Measurements from ENCODE around the gene R3HCC1L.
"Not testable (repeated sequence)": the region's sequence is repeated elsewhere in the genome, so short reads cannot be mapped to it uniquely, and the experiment has no call there.

R3HCC1L gene

GRCh38 chr10:98128802-98129201, 5.7 kb upstream of the R3HCC1L start:
- in situ Hi-C loops (cut with MboI; ENCODE audit: low sequenced_read_pairs), result no loop called here

- in situ Hi-C loops (cut with MboI; ENCODE audit: low sequenced_read_pairs), result no loop called here
Observed at GRCh38 chr10:98131619-98132018, 2.8 kb upstream of the R3HCC1L start.

GRCh38 chr10:98133075-98133752, 1.2 kb upstream of the R3HCC1L start:
- in situ Hi-C loops (cut with MboI; ENCODE audit: low sequenced_read_pairs), result not testable (repeated sequence)

GRCh38 chr10:98134117-98134430, 383 bp upstream of the R3HCC1L start:
- in situ Hi-C loops (cut with MboI; ENCODE audit: low sequenced_read_pairs), result no loop called here

- in situ Hi-C loops (cut with MboI; ENCODE audit: low sequenced_read_pairs), result no loop called here
Observed at GRCh38 chr10:98135222-98135899, 904 bp downstream of the R3HCC1L start.

- in situ Hi-C loops (cut with MboI; ENCODE audit: low sequenced_read_pairs), result not testable (repeated sequence)
Observed at GRCh38 chr10:98136775-98137174, 2.3 kb downstream of the R3HCC1L start.

GRCh38 chr10:98138031-98138430, 3.6 kb downstream of the R3HCC1L start:
- in situ Hi-C loops (cut with MboI; ENCODE audit: low sequenced_read_pairs), result no loop called here

GRCh38 chr10:98139431-98139830, 5.0 kb downstream of the R3HCC1L start:
- in situ Hi-C loops (cut with MboI; ENCODE audit: low sequenced_read_pairs), result no loop called here

- in situ Hi-C loops (cut with MboI; ENCODE audit: low sequenced_read_pairs), result no loop called here
Observed at GRCh38 chr10:98141484-98142073, 7.1 kb downstream of the R3HCC1L start.

GRCh38 chr10:98144985-98145384, 10.5 kb downstream of the R3HCC1L start:
- in situ Hi-C loops (cut with MboI; ENCODE audit: low sequenced_read_pairs), result no loop called here

GRCh38 chr10:98149858-98150257, 15.4 kb downstream of the R3HCC1L start:
- in situ Hi-C loops (cut with MboI; ENCODE audit: low sequenced_read_pairs), result no loop called here

GRCh38 chr10:98150544-98150943, 16.1 kb downstream of the R3HCC1L start:
- in situ Hi-C loops (cut with MboI; ENCODE audit: low sequenced_read_pairs), result no loop called here

GRCh38 chr10:98152778-98153177, 18.3 kb downstream of the R3HCC1L start:
- in situ Hi-C loops (cut with MboI; ENCODE audit: low sequenced_read_pairs), result not testable (repeated sequence)

- in situ Hi-C loops (cut with MboI; ENCODE audit: low sequenced_read_pairs), result not testable (repeated sequence)
Observed at GRCh38 chr10:98153213-98153958, 18.9 kb downstream of the R3HCC1L start.

GRCh38 chr10:98154076-98154475, 19.6 kb downstream of the R3HCC1L start:
- in situ Hi-C loops (cut with MboI; ENCODE audit: low sequenced_read_pairs), result no loop called here

- in situ Hi-C loops (cut with MboI; ENCODE audit: low sequenced_read_pairs), result no loop called here
Observed at GRCh38 chr10:98158576-98158975, 24.1 kb downstream of the R3HCC1L start.

GRCh38 chr10:98163941-98164340, 29.5 kb downstream of the R3HCC1L start:
- in situ Hi-C loops (cut with MboI; ENCODE audit: low sequenced_read_pairs), result no loop called here

GRCh38 chr10:98167191-98167590, 32.7 kb downstream of the R3HCC1L start:
- in situ Hi-C loops (cut with MboI; ENCODE audit: low sequenced_read_pairs), result no loop called here

- in situ Hi-C loops (cut with MboI; ENCODE audit: low sequenced_read_pairs), result no loop called here
Observed at GRCh38 chr10:98168147-98168546, 33.7 kb downstream of the R3HCC1L start.

- in situ Hi-C loops (cut with MboI; ENCODE audit: low sequenced_read_pairs), result no loop called here
Observed at GRCh38 chr10:98168766-98169165, 34.3 kb downstream of the R3HCC1L start.

GRCh38 chr10:98169379-98169778, 34.9 kb downstream of the R3HCC1L start:
- in situ Hi-C loops (cut with MboI; ENCODE audit: low sequenced_read_pairs), result no loop called here
